ENCODE measurements around the gene TEX47. TPM values are rescaled to one million over a fixed set of nuclear protein-coding genes. Genes with fewer than 3 reads are reported as not detected.

TEX47 gene
- not detected for polyA plus RNA-seq
- long read RNA-seq, donor 1 = 0 reads
- long read RNA-seq, donor 2 = 0 reads
- long read RNA-seq, donor 3 = 0 reads
- long read RNA-seq, donor 4 = 0 reads
- long read RNA-seq, donor 5 = 0 reads
- long read RNA-seq, donor 6 = 0 reads
- long read RNA-seq, donor 7 = 0 reads
- long read RNA-seq, donor 8 = 0 reads
- long read RNA-seq, donor 9 = 0 reads
- long read RNA-seq, donor 10 = 0 reads
- long read RNA-seq, donor 11 = 0 reads

DNA sequence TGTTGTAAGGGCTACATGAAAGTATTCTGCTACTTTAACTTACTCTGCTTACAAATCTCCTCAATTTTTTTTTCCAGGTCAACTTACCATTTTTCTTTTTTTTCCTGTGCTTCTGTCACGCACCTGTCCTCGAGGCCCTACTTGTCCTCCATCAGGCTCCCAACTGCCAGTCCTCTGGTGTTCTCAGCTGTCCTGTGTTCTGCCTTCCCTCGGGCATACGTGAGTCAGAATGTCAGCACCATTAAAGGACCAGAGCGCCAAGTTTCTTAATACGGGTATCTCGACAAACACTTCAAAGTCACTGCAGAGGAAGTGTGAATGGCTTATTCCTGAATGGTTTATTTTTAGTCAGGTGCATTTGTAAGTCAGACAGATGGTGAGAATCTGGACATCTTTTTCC lies at the start of gene TEX47:
Gene TEX47 (minus strand): TSS at position 185 of the 400 bp plus-strand sequence. CDS start 795 bp downstream, outside the sequence.
- peaks cover 5% of the 10 kb centered on the region for H3K4me1 ChIP-seq (ENCODE audit: control insufficient read depth, insufficient read depth, low read length)
- no peak for DNase-seq
- WGBS (ENCODE audit: insufficient coverage, low lambda C conversion rate) = 100% methylated on average over 2 of the region's 7 CpGs
- no peaks in the 10 kb centered on the region for H3K36me3 ChIP-seq (ENCODE audit: control insufficient read depth, insufficient read depth, low read length)
- no peak within 1 kb of the TSS for H3K27ac ChIP-seq (ENCODE audit: low read length)
- H3K27me3 ChIP-seq (ENCODE audit: control insufficient read depth, insufficient read depth, low read length) = no peaks in the 10 kb centered on the region
- no peaks in the 10 kb centered on the region for H3K9me3 ChIP-seq (ENCODE audit: control insufficient read depth, low read depth, low read length)
- no peak within 1 kb of the TSS for H3K4me3 ChIP-seq (ENCODE audit: low read length)

DNA sequence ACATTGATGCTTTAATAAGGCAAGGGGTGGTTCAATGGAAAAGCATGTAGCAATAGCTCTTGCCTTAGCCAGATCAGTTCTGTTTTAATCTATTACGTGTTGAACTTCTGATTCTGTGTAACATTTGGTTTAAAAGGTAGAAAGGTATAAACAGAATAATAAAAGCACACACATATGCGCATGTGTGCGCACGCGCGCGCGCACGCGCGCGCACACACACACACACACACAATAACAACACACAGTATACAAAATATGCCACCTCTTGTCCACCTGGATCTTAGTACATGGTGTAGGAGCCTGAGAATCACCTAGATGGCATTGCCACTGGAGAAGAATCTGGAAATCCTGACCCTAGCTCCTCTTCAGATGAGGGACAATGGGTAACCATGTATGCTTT lies 49.6 kb upstream of the TEX47 start:
- no peaks in the 10 kb centered on the region for H3K36me3 ChIP-seq (ENCODE audit: control insufficient read depth, insufficient read depth, low read length)
- no peak overlapping the region for H3K27ac ChIP-seq (ENCODE audit: low read length)
- no peaks in the 10 kb centered on the region for H3K4me1 ChIP-seq (ENCODE audit: control insufficient read depth, insufficient read depth, low read length)
- WGBS (ENCODE audit: insufficient coverage, low lambda C conversion rate) = 86% methylated on average over 1 of the region's 12 CpGs
- DNase-seq = no peak
- H3K4me3 ChIP-seq (ENCODE audit: low read length) = no peak overlapping the region
- H3K27me3 ChIP-seq (ENCODE audit: control insufficient read depth, insufficient read depth, low read length) = no peaks in the 10 kb centered on the region
- H3K9me3 ChIP-seq (ENCODE audit: control insufficient read depth, low read depth, low read length) = no peaks in the 10 kb centered on the region

DNA sequence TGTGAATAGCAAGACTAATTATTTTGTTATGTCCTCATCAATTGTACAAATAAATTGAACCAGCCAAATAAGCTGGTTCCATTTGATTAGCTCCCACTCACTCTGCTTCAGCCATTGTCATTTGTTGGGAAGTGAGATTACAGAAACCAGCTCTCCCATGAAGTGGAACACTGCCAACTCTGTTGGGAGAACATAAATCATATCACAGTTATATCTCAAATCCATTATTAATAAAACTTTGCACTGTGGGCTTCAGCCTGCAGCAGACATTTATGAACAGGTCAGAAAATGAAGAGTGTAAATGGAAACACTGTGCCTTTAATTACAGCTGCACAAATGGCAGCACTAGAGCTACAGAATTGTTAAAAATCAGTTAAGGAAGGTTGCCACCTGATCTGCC lies 46.7 kb upstream of the TEX47 start:
- Histone ChIP-seq H3K4me1 (ENCODE audit: control insufficient read depth, insufficient read depth, low read length) (no peaks in the 10 kb centered on the region), H3K9me3 (ENCODE audit: control insufficient read depth, low read depth, low read length) (no peaks in the 10 kb centered on the region), H3K27ac (ENCODE audit: low read length) (no peak overlapping the region), H3K36me3 (ENCODE audit: control insufficient read depth, insufficient read depth, low read length) (no peaks in the 10 kb centered on the region), H3K4me3 (ENCODE audit: low read length) (no peak overlapping the region), H3K27me3 (ENCODE audit: control insufficient read depth, insufficient read depth, low read length) (no peaks in the 10 kb centered on the region)
- no peak for DNase-seq

DNA sequence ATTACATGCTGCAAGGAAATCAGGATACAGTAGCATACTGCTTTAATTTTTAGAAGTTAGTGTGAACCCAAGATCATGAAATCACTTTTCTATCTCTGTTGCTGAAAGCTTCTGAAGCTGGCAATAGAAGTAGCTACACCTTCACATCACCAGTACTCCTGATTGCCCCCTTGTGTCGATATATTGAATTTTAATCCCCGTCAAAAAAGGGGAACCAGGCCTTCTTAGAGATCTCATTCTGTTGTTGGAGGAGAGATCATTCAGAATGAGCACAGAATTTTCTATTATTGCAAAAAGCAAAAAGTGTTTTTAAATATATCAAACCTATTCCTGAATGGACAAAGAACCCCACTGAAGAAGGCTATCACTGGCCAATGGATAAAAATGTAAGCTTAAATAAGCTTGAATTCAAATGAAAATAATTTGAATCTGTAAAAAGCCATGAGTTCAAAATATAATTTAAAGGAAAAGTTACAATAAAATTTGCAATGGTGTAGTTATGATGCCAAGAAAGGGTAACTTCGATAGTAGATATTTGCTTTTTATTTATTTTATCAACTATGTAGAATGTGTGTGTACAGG lies 39.7 kb upstream of the TEX47 start:
- Histone ChIP-seq H3K27me3 (ENCODE audit: control insufficient read depth, insufficient read depth, low read length) (no peaks in the 10 kb centered on the region), H3K4me1 (ENCODE audit: control insufficient read depth, insufficient read depth, low read length) (no peaks in the 10 kb centered on the region), H3K4me3 (ENCODE audit: low read length) (no peak overlapping the region), H3K27ac (ENCODE audit: low read length) (no peak overlapping the region), H3K9me3 (ENCODE audit: control insufficient read depth, low read depth, low read length) (no peaks in the 10 kb centered on the region), H3K36me3 (ENCODE audit: control insufficient read depth, insufficient read depth, low read length) (no peaks in the 10 kb centered on the region)
- DNase-seq = peak; percentile 12 to 16
- WGBS (ENCODE audit: insufficient coverage, low lambda C conversion rate) = no CpG with 5 or more reads among the region's 3 CpGs

DNA sequence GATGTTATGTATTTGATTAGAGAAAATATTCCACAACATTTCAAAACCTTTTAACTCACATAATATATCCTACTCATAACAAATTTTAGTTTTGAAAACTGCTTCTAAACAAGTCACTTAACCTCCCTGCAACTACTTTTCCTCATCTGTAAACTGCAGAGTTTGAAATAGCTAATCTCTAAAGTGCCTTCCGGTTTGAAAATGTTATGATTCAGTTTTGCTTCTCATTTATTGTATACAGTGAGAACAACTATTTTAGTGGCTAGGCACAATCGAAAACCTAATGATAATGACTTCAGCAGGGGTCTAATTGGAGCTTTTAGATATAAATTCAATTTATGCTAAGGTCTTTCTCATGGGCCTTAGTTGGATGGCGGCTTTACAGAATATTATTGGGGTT lies 30.7 kb upstream of the TEX47 start:
- no peak for DNase-seq
- no peaks in the 10 kb centered on the region for H3K27me3 ChIP-seq (ENCODE audit: control insufficient read depth, insufficient read depth, low read length)
- no peaks in the 10 kb centered on the region for H3K4me1 ChIP-seq (ENCODE audit: control insufficient read depth, insufficient read depth, low read length)
- no peaks in the 10 kb centered on the region for H3K36me3 ChIP-seq (ENCODE audit: control insufficient read depth, insufficient read depth, low read length)
- no peak overlapping the region for H3K27ac ChIP-seq (ENCODE audit: low read length)
- H3K9me3 ChIP-seq (ENCODE audit: control insufficient read depth, low read depth, low read length) = no peaks in the 10 kb centered on the region
- WGBS (ENCODE audit: insufficient coverage, low lambda C conversion rate) = 92% methylated on average over 2 of the region's 3 CpGs
- no peak overlapping the region for H3K4me3 ChIP-seq (ENCODE audit: low read length)

DNA sequence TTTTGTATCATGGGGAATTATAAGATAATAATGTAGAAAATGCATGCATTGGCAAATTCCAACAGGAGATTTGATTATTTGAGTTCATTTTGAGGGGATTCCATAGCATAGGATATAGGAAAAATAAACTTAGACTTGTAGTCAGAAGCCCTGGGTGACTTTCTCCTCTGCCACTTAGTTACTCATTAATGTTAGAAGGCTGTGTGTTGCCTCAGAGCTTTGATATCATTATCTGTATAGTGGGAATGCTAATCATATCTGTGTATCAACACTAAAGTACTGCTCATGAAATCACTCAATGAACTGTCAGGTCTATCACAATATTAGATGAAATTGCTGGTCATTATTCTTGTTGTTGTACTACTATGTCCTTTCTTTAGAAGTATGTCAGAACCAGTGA lies 23.0 kb upstream of the TEX47 start:
- Histone ChIP-seq H3K9me3 (ENCODE audit: control insufficient read depth, low read depth, low read length) (no peaks in the 10 kb centered on the region), H3K4me3 (ENCODE audit: low read length) (no peak overlapping the region), H3K27me3 (ENCODE audit: control insufficient read depth, insufficient read depth, low read length) (no peaks in the 10 kb centered on the region), H3K27ac (ENCODE audit: low read length) (no peak overlapping the region), H3K36me3 (ENCODE audit: control insufficient read depth, insufficient read depth, low read length) (no peaks in the 10 kb centered on the region), H3K4me1 (ENCODE audit: control insufficient read depth, insufficient read depth, low read length) (no peaks in the 10 kb centered on the region)
- no peak for DNase-seq

DNA sequence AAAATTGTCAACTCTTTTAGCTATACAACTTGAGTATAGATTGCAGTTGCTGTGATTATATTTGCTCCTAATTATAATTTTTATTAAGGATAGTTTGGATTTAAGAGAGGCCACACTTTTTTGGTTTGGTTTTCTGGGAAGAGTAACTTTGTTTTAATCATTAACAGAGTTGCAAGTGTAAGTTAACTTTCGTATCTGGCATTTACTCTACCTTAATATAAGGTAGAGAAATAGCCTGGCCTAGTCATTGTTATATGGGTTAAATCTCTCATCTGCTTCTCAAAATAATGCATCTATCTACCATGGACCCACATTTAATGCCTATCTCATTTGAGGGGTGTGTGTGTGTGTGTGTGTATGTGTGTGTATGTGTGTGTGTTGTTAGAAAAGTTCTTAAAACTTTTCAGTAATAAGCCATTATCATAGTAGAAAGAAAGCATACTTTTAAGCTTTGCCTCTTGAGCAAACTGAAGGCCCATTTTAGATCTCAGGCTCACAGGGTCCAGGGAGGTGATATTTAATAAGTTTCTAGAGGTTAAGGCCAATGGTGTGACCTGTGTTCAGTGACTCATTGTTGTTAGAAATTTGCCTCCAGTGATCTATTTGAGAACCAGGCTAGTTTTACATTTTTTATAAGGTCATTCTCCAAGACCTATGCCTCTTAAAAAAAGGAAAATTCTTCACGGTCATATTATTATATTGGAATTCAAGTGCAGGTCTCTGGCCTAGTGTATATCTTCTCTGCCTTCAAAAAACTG lies 10.9 kb upstream of the TEX47 start:
- H3K9me3 ChIP-seq (ENCODE audit: control insufficient read depth, low read depth, low read length) = no peaks in the 10 kb centered on the region
- H3K4me3 ChIP-seq (ENCODE audit: low read length) = no peak overlapping the region
- H3K36me3 ChIP-seq (ENCODE audit: control insufficient read depth, insufficient read depth, low read length) = no peaks in the 10 kb centered on the region
- no peak overlapping the region for H3K27ac ChIP-seq (ENCODE audit: low read length)
- WGBS (ENCODE audit: insufficient coverage, low lambda C conversion rate) = no CpG with 5 or more reads among the region's 2 CpGs
- no peaks in the 10 kb centered on the region for H3K4me1 ChIP-seq (ENCODE audit: control insufficient read depth, insufficient read depth, low read length)
- no peak for DNase-seq
- no peaks in the 10 kb centered on the region for H3K27me3 ChIP-seq (ENCODE audit: control insufficient read depth, insufficient read depth, low read length)

DNA sequence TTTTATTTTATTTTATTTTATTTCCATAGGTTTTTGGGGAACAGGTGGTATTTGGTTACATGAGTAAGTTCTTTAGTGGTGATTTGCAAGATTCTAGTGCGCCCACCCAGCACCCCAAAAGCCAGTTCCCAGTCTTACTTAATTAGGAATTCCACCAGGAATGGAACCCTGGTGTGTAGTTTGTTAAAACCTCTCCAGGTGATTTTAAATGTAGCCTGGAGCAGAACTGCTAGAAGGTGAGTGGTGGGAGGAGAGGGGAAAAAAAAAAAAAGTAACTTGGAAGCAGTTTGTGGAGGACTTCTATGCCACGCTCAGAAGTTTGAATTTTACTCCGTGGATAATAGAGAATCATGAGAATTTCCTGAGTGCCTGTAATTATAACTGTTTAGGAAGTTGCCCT lies 5.5 kb upstream of the TEX47 start:
- H3K4me1 ChIP-seq (ENCODE audit: control insufficient read depth, insufficient read depth, low read length) = no peaks in the 10 kb centered on the region
- H3K27ac ChIP-seq (ENCODE audit: low read length) = no peak overlapping the region
- DNase-seq = no peak
- 100% methylated on average over 2 of the region's 3 CpGs for WGBS (ENCODE audit: insufficient coverage, low lambda C conversion rate)
- no peaks in the 10 kb centered on the region for H3K9me3 ChIP-seq (ENCODE audit: control insufficient read depth, low read depth, low read length)
- H3K4me3 ChIP-seq (ENCODE audit: low read length) = no peak overlapping the region
- no peaks in the 10 kb centered on the region for H3K36me3 ChIP-seq (ENCODE audit: control insufficient read depth, insufficient read depth, low read length)
- no peaks in the 10 kb centered on the region for H3K27me3 ChIP-seq (ENCODE audit: control insufficient read depth, insufficient read depth, low read length)

DNA sequence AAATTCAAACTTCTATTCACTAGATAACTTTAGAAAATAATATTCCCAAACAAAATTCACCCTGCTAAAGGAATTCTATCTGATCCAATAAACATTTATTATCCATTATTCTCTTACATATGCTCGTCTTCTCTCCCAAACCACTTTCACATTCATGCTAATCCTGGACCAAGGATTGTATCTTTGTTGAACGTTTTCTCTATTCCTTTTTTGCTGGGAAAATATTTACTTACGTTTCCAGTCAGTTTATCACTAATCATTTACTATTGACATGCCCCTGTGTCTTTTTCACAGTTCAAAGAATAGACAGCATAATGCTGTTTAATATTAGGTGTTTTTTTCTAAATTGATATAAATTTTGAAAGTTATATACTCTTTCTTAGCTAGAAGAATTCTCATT lies 3.2 kb downstream of the TEX47 start:
- H3K36me3 ChIP-seq (ENCODE audit: control insufficient read depth, insufficient read depth, low read length) = no peaks in the 10 kb centered on the region
- WGBS (ENCODE audit: insufficient coverage, low lambda C conversion rate) = 31% methylated on average over 3 of the region's 3 CpGs
- no peaks in the 10 kb centered on the region for H3K9me3 ChIP-seq (ENCODE audit: control insufficient read depth, low read depth, low read length)
- no peak for DNase-seq
- H3K27me3 ChIP-seq (ENCODE audit: control insufficient read depth, insufficient read depth, low read length) = no peaks in the 10 kb centered on the region
- H3K27ac ChIP-seq (ENCODE audit: low read length) = no peak overlapping the region
- H3K4me3 ChIP-seq (ENCODE audit: low read length) = no peak overlapping the region
- H3K4me1 ChIP-seq (ENCODE audit: control insufficient read depth, insufficient read depth, low read length) = peaks cover 5% of the 10 kb centered on the region

DNA sequence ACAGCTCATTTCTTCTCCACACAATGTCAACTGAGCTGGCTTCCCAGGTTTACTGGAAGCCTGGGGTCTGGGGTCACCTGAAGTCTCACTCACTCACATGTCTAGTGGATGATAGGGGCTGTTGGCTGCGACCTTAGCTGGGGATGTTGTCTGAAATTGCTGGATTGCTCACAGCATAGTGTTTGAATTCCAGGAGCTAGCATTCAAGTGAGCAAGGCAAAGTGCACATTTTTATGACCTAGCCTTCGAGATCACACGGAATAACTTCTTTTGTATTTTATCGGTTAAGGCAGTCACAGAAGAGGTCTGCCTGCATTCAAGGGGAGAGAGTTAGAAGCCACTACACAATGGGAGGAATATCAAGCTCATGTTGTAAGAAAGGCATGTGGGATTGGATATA lies 3.6 kb downstream of the TEX47 start:
- no CpG with 5 or more reads among the region's 4 CpGs for WGBS (ENCODE audit: insufficient coverage, low lambda C conversion rate)

More for the DNA sequence above, 3.6 kb downstream of the TEX47 start:
- DNase-seq = peak; percentile 10 to 47
- Histone ChIP-seq H3K9me3 (ENCODE audit: control insufficient read depth, low read depth, low read length) (no peaks in the 10 kb centered on the region), H3K27ac (ENCODE audit: low read length) (no peak overlapping the region), H3K4me3 (ENCODE audit: low read length) (no peak overlapping the region), H3K27me3 (ENCODE audit: control insufficient read depth, insufficient read depth, low read length) (no peaks in the 10 kb centered on the region), H3K4me1 (ENCODE audit: control insufficient read depth, insufficient read depth, low read length) (peaks cover 5% of the 10 kb centered on the region), H3K36me3 (ENCODE audit: control insufficient read depth, insufficient read depth, low read length) (no peaks in the 10 kb centered on the region)
